SIG-M5 treated with dmso at 0.1 percent for 504 hours (cell line): ENCODE measurements around the gene TEX47.

Experiments used
- DNase-seq: peaks from one replicate; lab custom pipeline; 2025; ENCODE audit not compliant: unreplicated experiment; lab: John Stamatoyannopoulos, UW

The TEX47 gene

GRCh38 chr7:88795553-88795952 is at the start of gene TEX47:
TEX47 (minus strand) TSS chr7:88795737; CDS start chr7:88794942, 795 bp downstream.
- no peak for DNase-seq

GRCh38 chr7:88845091-88845490 is 49.6 kb upstream of the TEX47 start:
- DNase-seq, result no peak

GRCh38 chr7:88842201-88842600 is 46.7 kb upstream of the TEX47 start:
- DNase-seq, result no peak

GRCh38 chr7:88835147-88835728 is 39.7 kb upstream of the TEX47 start:
- DNase-seq, result peak; percentile 62

GRCh38 chr7:88826222-88826621 is 30.7 kb upstream of the TEX47 start:
- DNase-seq, result no peak

GRCh38 chr7:88818552-88818951 is 23.0 kb upstream of the TEX47 start:
- DNase-seq, result no peak

GRCh38 chr7:88806280-88807037 is 10.9 kb upstream of the TEX47 start:
- DNase-seq, result no peak

GRCh38 chr7:88801046-88801445 is 5.5 kb upstream of the TEX47 start:
- no peak for DNase-seq

GRCh38 chr7:88792361-88792760 is 3.2 kb downstream of the TEX47 start:
- no peak for DNase-seq

- no peak for DNase-seq
These were observed 3.6 kb downstream of the TEX47 start for GRCh38 chr7:88791891-88792290.

GRCh38 chr7:88789480-88790064 is 6.0 kb downstream of the TEX47 start:
- DNase-seq, result peak; percentile 0

- DNase-seq, result no peak
These were observed 7.8 kb downstream of the TEX47 start for GRCh38 chr7:88787777-88788176.

- DNase-seq, result no peak
These were observed 19.7 kb downstream of the TEX47 start for GRCh38 chr7:88775838-88776237.

GRCh38 chr7:88772776-88773175 is 22.8 kb downstream of the TEX47 start:
- no peak for DNase-seq

- no peak for DNase-seq
These were observed 24.1 kb downstream of the TEX47 start for GRCh38 chr7:88771417-88771816.

GRCh38 chr7:88761779-88762178 is 33.8 kb downstream of the TEX47 start:
- DNase-seq, result no peak

- no peak for DNase-seq
These were observed 35.4 kb downstream of the TEX47 start for GRCh38 chr7:88760136-88760515.

- no peak for DNase-seq
These were observed 36.1 kb downstream of the TEX47 start, which contains the start of gene ZNF804B for GRCh38 chr7:88759230-88760135. ZNF804B (plus strand) TSS chr7:88759700; CDS start chr7:88759977, 277 bp downstream.

- DNase-seq, result no peak
These were observed 36.9 kb downstream of the TEX47 start for GRCh38 chr7:88758381-88759229.

- DNase-seq, result no peak
These were observed 38.2 kb downstream of the TEX47 start for GRCh38 chr7:88757371-88757770.
